IMR-90 (cell line): Measurements from ENCODE around the gene OCLN. TPM values are rescaled to one million over a fixed set of nuclear protein-coding genes. Genes with fewer than 3 reads are reported as not detected.
"Not testable (repeated sequence)": the region's sequence is repeated elsewhere in the genome, so short reads cannot be mapped to it uniquely, and the experiment has no call there.

ENCODE experiments used
- ATAC-seq: fragments of 200-7000 bp; cut with Tn5 transposase; 2 replicates; pipeline ENCODE4 v1.9.1; 2020; ENCODE audit warnings: low read depth, mild to moderate bottlenecking, moderate library complexity
- BruUV-seq: library from RNA; stranded (reverse); fragments of 400-500 nt; replicated peaks from 2 replicates; lab custom pipeline; 2021; lab: Mats Ljungman, UMichigan
- CTCF ChIA-PET: fragments of 300-600 bp; formaldehyde crosslinking; extraction: SDS; loops from one replicate; lab custom pipeline; 2021; ENCODE audit warnings: antibody characterized with exemption; lab: Yijun Ruan, JAX
- POLR2A ChIA-PET: fragments of 300-600 bp; sonication (Branson Sonifier 250); formaldehyde crosslinking; loops from one replicate; lab custom pipeline; 2022; ENCODE audit warnings: antibody characterized with exemption; ENCODE audit not compliant: unreplicated experiment; lab: Charles Lee
- DNase-seq: peaks from one replicate; pipeline ENCODE4 v3.0.0; 2013
- H2AFZ ChIP-seq: replicated peaks from 2 replicates; pipeline ENCODE3; 2013; ENCODE audit warnings: low read length, mild to moderate bottlenecking; ENCODE audit not compliant: poor library complexity
- H2AK5ac ChIP-seq: 2 replicates; pipeline ENCODE4 v1.6.1; 2013; ENCODE audit warnings: low read depth, low read length, inconsistent platforms
- H2AK9ac ChIP-seq: replicated peaks from 2 replicates; pipeline ENCODE3; 2013; ENCODE audit warnings: mild to moderate bottlenecking, low read depth, low read length, moderate library complexity; ENCODE audit not compliant: poor library complexity
- H2BK120ac ChIP-seq: 2 replicates; pipeline ENCODE4 v1.6.1; 2013; ENCODE audit warnings: low read depth, low read length, inconsistent platforms
- H2BK15ac ChIP-seq: 3 replicates; pipeline ENCODE4 v1.6.1; 2013; ENCODE audit warnings: low read depth, low read length, inconsistent platforms
- H2BK20ac ChIP-seq: 2 replicates; pipeline ENCODE4 v1.6.1; 2013; ENCODE audit warnings: low read depth, mild to moderate bottlenecking, inconsistent platforms, low read length, moderate library complexity
- H2BK5ac ChIP-seq: 2 replicates; pipeline ENCODE4 v1.6.1; 2013; ENCODE audit warnings: mild to moderate bottlenecking, low read depth, low read length, inconsistent platforms; ENCODE audit not compliant: poor library complexity, severe bottlenecking
- H3K14ac ChIP-seq: replicated peaks from 2 replicates; pipeline ENCODE4 v1.6.1; 2013; ENCODE audit warnings: low read depth, low read length, inconsistent platforms
- H3K18ac ChIP-seq: 2 replicates; pipeline ENCODE4 v1.6.1; 2013; ENCODE audit warnings: low read depth, low read length, control low read depth
- H3K23ac ChIP-seq: 2 replicates; pipeline ENCODE4 v1.6.1; 2013; ENCODE audit warnings: low read depth, low read length, inconsistent platforms
- H3K27ac ChIP-seq: 2 replicates; pipeline ENCODE4 v1.5.1; 2013; ENCODE audit warnings: mild to moderate bottlenecking, control low read depth, low read length; ENCODE audit not compliant: insufficient read depth
- H3K27me3 ChIP-seq: 2 replicates; pipeline ENCODE4 v1.6.1; 2013; ENCODE audit warnings: low read length; ENCODE audit not compliant: control insufficient read depth, insufficient read depth
- H3K36me3 ChIP-seq: 2 replicates; pipeline ENCODE4 v1.6.1; 2013; ENCODE audit warnings: low read length, mixed read lengths; ENCODE audit not compliant: control insufficient read depth, insufficient read depth
- H3K4ac ChIP-seq: 2 replicates; pipeline ENCODE4 v1.6.1; 2013; ENCODE audit warnings: low read depth, low read length, inconsistent platforms
- H3K4me1 ChIP-seq: 2 replicates; pipeline ENCODE4 v1.6.1; 2013; ENCODE audit warnings: low read length, mixed read lengths; ENCODE audit not compliant: control insufficient read depth, insufficient read depth
- H3K4me2 ChIP-seq: 2 replicates; pipeline ENCODE4 v1.6.1; 2013; ENCODE audit warnings: low read depth, mild to moderate bottlenecking, control low read depth, low read length, moderate library complexity
- H3K4me3 ChIP-seq: 2 replicates; pipeline ENCODE4 v1.5.1; 2013; ENCODE audit warnings: low read depth, mild to moderate bottlenecking, control low read depth, low read length, moderate library complexity; ENCODE audit not compliant: insufficient read depth
- H3K56ac ChIP-seq: 2 replicates; pipeline ENCODE4 v1.6.1; 2013; ENCODE audit warnings: low read length, inconsistent platforms; ENCODE audit not compliant: insufficient read depth; ENCODE audit errors: extremely low read depth
- H3K79me1 ChIP-seq, 2 experiments: 2 replicates each; pipeline ENCODE4 v1.6.1; 2013; ENCODE audit warnings: low read length in 2 of 2, inconsistent platforms in 1 of 2, low read depth in 1 of 2
- H3K9ac ChIP-seq: 2 replicates; pipeline ENCODE4 v1.6.1; 2013; ENCODE audit warnings: low read depth, low read length, control low read depth
- H3K9me1 ChIP-seq: 2 replicates; pipeline ENCODE4 v1.6.1; 2013; ENCODE audit warnings: low read length, inconsistent platforms; ENCODE audit not compliant: insufficient read depth
- H3K9me3 ChIP-seq: 2 replicates; pipeline ENCODE4 v1.6.1; 2013; ENCODE audit warnings: low read length; ENCODE audit not compliant: control insufficient read depth, insufficient read depth
- H4K20me1 ChIP-seq: 2 replicates; pipeline ENCODE4 v1.6.1; 2013; ENCODE audit warnings: low read length, inconsistent platforms; ENCODE audit not compliant: insufficient read depth
- H4K5ac ChIP-seq: 2 replicates; pipeline ENCODE4 v1.6.1; 2013; ENCODE audit warnings: mild to moderate bottlenecking, low read depth, low read length, control low read depth
- H4K8ac ChIP-seq, 2 experiments: 2 replicates each; pipeline ENCODE4 v1.6.1; 2013; ENCODE audit warnings: low read depth in 2 of 2, low read length in 2 of 2, control low read depth in 1 of 2, inconsistent platforms in 1 of 2
- H4K91ac ChIP-seq: 2 replicates; pipeline ENCODE4 v1.6.1; 2013; ENCODE audit warnings: low read depth, low read length, inconsistent platforms; ENCODE audit not compliant: insufficient read depth
- CEBPB ChIP-seq: IDR thresholded peaks from 2 replicates; pipeline ENCODE4 v1.6.1; 2012; ENCODE audit warnings: low read depth, low read length, improper control_type of control experiment
- FOS ChIP-seq: fragments of 150-350 bp; IDR thresholded peaks from 2 replicates; pipeline ENCODE4 v1.6.1; 2016; ENCODE audit warnings: low read depth, low read length
- MAFK ChIP-seq: IDR thresholded peaks from 2 replicates; pipeline ENCODE4 v1.6.1; 2012; ENCODE audit warnings: low read depth, low read length, improper control_type of control experiment
- WGBS, 2 experiments: methylation state at CpG; one replicate each; pipeline versions ENCODE4 v1.1.5 to v1.1.7; 2013; ENCODE audit warnings: missing lambda C conversion rate in 2 of 2; ENCODE audit not compliant: insufficient read length in 1 of 2; ENCODE audit errors: extremely low coverage in 2 of 2; 5-methylcytosine and 5-hydroxymethylcytosine counted together
- dilution Hi-C: fragments of 300-500 bp; cut with HindIII; formaldehyde crosslinking; loops from one replicate; pipeline ENCODE4 v1.14.3; 2018; ENCODE audit warnings: low sequenced_read_pairs; ENCODE audit not compliant: unreplicated experiment
- in situ Hi-C: fragments of 300-500 bp; cut with MboI; formaldehyde crosslinking; loops from 3 replicates; pipeline ENCODE4 v1.14.3; 2019; ENCODE audit warnings: low sequenced_read_pairs, inconsistent platforms, mixed read lengths
- intact Hi-C: fragments of 100-400 bp; cut with micrococcal nuclease; formaldehyde crosslinking; loops from 2 replicates; pipeline ENCODE4 v1.10.0; 2022
- polyA plus RNA-seq, 3 experiments: library from polyadenylated mRNA; depleted of rRNA; stranded (reverse); fragments of >200 nt; gene quantifications; 2 replicates each; pipeline ENCODE4 v1.2.3, GENCODE V29; 2012; ENCODE audit warnings: low replicate concordance in 1 of 3
- total RNA-seq: library from RNA; depleted of rRNA; stranded (reverse); fragments of >200 nt; gene quantifications from 2 replicates; pipeline ENCODE4 v1.2.3, GENCODE V29; 2012

OCLN gene
- total and polyA plus RNA-seq, 2 of the 4 experiments (the other 2 are of a cell fraction): 0.72 to 0.99 TPM

DNA sequence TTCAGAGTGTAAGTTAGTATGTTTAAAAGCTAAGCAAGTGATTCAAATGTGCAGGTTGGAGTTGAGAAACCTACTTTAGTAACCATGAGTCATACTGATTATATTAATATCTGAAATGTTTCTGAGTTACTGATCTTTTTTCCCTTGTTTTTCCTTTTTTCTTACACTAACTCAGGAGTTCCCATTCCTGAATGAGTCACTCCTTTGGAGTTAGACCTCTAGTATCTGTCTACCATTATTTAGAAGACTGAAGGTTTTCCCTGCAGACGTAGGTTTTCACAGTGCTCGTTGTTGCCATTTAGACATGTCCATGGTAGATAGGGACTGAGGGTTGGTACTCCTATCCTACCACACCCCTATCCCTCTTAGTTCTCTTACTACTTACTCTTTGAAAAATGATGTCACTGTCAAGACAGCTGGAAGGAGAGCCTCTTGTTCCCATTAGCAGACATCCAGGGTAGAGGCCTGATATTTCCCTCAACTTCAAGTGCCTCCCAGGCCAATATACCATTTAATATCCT, 20.2 kb downstream of the OCLN start:
- Histone ChIP-seq H3K27ac (no peak overlapping the region), H3K4me1 (peaks cover 6% of the 10 kb centered on the region; the same call in 1 of the 2 replicates), H3K14ac (no peak overlapping the region), H3K4me3 (no peak overlapping the region), H2AK9ac (no peak overlapping the region), H2BK120ac (peak overlapping the region; percentile 9; the same call in 1 of the 2 replicates), H3K9me1 (no peaks in the 10 kb centered on the region), H4K20me1 (no peaks in the 10 kb centered on the region), H3K27me3 (no peaks in the 10 kb centered on the region), H2BK5ac (peak overlapping the region; percentile 18), H2BK15ac (peak overlapping the region; percentile 12; the same call in 1 of the 3 replicates), H3K36me3 (no peaks in the 10 kb centered on the region), H4K91ac (no peak overlapping the region), H3K56ac (no peak overlapping the region), H3K4ac (no peak overlapping the region), H2AK5ac (no peak overlapping the region), H4K8ac (no peak overlapping the region), H3K23ac (no peak overlapping the region), H3K9me3 (no peaks in the 10 kb centered on the region), H3K9ac (no peak overlapping the region), H2AFZ (no peak overlapping the region), H2BK20ac (no peak overlapping the region), H3K4me2 (peak overlapping the region; percentile 1; the same call in 1 of the 2 replicates), H4K5ac (no peak overlapping the region), H3K79me1 (no peaks in the 10 kb centered on the region), H3K18ac (peak overlapping the region; percentile 28; the same call in 1 of the 2 replicates)
- DNase-seq (peak; percentile 93), ATAC-seq (peak; percentile 82)
- peak; percentile 78 for TF ChIP-seq CEBPB
- no peak for TF ChIP-seq MAFK
- TF ChIP-seq FOS: peak; percentile 89
- CTCF ChIA-PET: interaction anchor here (0.6 to 1.0 kb wide), 2 partner anchors 15 to 114 kb away, joined by 4 to 5 read pairs; no protein-coding TSS in a partner anchor
- in situ Hi-C loops: no loop called here
- no CpG with 5 or more reads among the region's 2 CpGs for WGBS, 2 experiments
- POLR2A ChIA-PET: no interaction called here
- dilution Hi-C loops: no loop called here
- no TSS peak for BruUV-seq
- intact Hi-C loops: no loop called here

DNA sequence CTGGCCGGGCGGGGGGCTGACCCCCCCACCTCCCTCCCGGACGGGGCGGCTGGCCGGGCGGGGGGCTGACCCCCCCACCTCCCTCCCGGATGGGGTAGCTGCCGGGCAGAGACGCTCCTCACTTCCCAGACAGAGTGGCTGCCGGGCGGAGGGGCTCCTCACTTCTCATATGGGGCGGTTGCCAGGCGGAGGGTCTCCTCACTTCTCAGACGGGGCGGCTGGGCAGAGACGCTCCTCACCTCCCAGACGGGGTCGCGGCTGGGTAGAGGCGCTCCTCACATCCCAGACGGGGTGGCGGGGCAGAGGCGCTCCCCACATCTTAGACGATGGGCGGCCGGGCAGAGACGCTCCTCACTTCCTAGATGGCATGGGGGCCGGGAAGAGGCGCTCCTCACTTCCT, 23.0 kb downstream of the OCLN start:
- H3K79me1 ChIP-seq, H3K14ac ChIP-seq, POLR2A ChIA-PET, H2AFZ ChIP-seq, H4K8ac ChIP-seq, H2AK9ac ChIP-seq, H2BK120ac ChIP-seq, H4K20me1 ChIP-seq, H3K9ac ChIP-seq, H3K9me1 ChIP-seq, H2BK20ac ChIP-seq, ATAC-seq, H3K4me2 ChIP-seq, H4K91ac ChIP-seq, H3K27ac ChIP-seq, H3K36me3 ChIP-seq, H3K4ac ChIP-seq, H3K4me1 ChIP-seq, H2BK15ac ChIP-seq, H3K23ac ChIP-seq, CTCF ChIA-PET, in situ Hi-C loops, H3K27me3 ChIP-seq, H3K56ac ChIP-seq, intact Hi-C loops, DNase-seq, H2BK5ac ChIP-seq, dilution Hi-C loops, H3K18ac ChIP-seq, H4K5ac ChIP-seq, H2AK5ac ChIP-seq, H3K9me3 ChIP-seq, H3K4me3 ChIP-seq, BruUV-seq: not testable (repeated sequence)
- WGBS, 2 experiments: 97% methylated on average over 6 of the region's 30 CpGs; no CpG with 5 or more reads in 1 of the 2 experiments
